Left colon (tissue), 2 donors: ENCODE results near the gene HOXB6. TPM values are rescaled to one million over a fixed set of nuclear protein-coding genes. Genes with fewer than 3 reads are reported as not detected.

Source experiments
- ATAC-seq: fragments of 200-7000 bp; cut with Tn5 transposase; one replicate; pipeline ENCODE4 v1.9.1; 2020; ENCODE audit warnings: mild to moderate bottlenecking, moderate library complexity
- DNase-seq, 2 donors: peaks; one replicate each; pipeline ENCODE4 v3.0.0-alpha.2; 2020
- intact Hi-C, 2 donors: fragments of 100-400 bp; cut with DNase I in 1 of 2; cut with micrococcal nuclease in 1 of 2; formaldehyde crosslinking; loops; one replicate each; pipeline versions ENCODE4 v1.11.2 to v1.14.0; 2022; cut with DNase I, micrococcal nuclease
- total RNA-seq, 2 donors: library from RNA; stranded (reverse); fragmentation: NEBNext Ultra II Directional; extraction: Animal tissue kit (Norgen Biotek cat#: 25700); gene quantifications; one replicate each; pipeline ENCODE4 v1.2.1, GENCODE V29; 2021
- donor health status: DM: no; HTN: no; CAD: no.
- donor health status: DM: yes; HTN: yes; CAD: no.

HOXB6 gene
- total RNA-seq, 2 donors from 2014 or later, result 39.3 to 43.3 TPM

GRCh38 chr17:48613862-48614694, 9.3 kb upstream of the HOXB6 start:
- DNase-seq (peak in 1 of 2 donors; percentile 48), ATAC-seq (no peak)
- intact Hi-C loops, result no loop called here

GRCh38 chr17:48612854-48613691, 8.3 kb upstream of the HOXB6 start:
- no peak for ATAC-seq
- peak in 1 of 2 donors; percentile 59 for DNase-seq
- intact Hi-C loops, result no loop called here

- ATAC-seq (no peak), DNase-seq (no peak)
- intact Hi-C loops, result no loop called here
Measured at GRCh38 chr17:48612456-48612853, 7.7 kb upstream of the HOXB6 start.

DNA sequence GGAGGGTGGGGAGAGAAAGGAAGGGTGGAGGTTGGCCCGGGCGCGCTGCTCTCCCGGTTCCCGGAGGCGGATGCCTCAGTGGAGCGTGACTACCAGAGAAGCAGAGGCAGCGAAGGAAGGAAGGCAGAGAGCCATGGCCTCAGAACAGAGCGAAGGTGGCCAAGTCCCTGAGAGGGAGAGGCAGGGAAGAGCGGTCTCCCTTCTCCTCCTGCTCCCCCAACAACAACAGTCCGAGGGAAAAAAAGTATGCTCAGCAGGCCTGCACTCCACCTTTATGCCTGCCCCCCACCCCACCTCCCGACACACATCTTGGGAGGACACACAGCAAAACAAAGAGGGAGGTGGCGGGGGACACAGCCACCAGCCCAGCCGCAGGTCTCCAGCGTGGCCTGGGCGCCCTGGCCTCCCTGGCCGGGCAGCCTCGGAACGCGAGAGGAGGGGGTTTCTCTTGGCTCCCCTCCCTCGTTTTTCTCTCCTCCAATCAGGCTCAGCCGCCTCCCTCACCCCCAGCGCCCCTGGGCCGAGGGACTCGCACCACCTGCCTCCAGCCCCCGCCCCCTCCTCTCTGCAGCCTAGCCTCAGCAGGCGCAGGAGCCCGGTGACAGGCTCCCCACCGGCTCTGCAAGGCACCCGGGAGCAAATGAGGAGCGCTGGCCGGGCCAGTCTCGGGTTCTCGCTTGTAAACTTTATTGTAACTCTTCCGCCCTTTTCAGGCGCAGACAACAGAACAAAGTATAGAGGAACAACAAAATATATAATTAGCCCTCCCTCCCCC, 7.1 kb upstream of the HOXB6 start:
- peak; percentile 32 for ATAC-seq
- intact Hi-C loops, result no loop called here
- DNase-seq, result peak in 1 of 2 donors; percentile 71

DNA sequence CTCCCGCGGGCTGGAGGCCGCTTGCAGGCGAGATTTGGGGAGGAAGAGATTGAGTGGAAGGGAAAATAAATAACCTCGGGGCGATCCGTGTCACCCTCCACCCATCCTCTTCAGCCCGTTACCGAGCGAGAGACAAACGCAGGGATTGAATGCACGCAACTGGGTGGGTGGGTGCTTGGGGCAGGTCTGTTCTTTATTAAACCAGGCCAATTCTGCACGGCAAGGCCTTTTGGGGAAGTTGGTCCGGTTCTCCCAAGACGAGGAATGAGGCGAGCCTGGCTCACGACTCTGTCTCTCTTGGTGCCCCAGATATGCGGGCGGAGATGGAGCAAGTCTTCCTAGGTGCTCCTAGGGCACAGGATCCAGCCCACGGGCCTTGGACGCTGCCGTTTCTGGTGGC, 6.4 kb upstream of the HOXB6 start:
- ATAC-seq, result peak; percentile 14
- intact Hi-C loops, result no loop called here
- DNase-seq, result peak in 1 of 2 donors; percentile 54

GRCh38 chr17:48610282-48611211, 5.8 kb upstream of the HOXB6 start, which contains the start of gene HOXB7:
HOXB7 (minus strand) TSS chr17:48611017; CDS start chr17:48610918, 99 bp downstream.
- DNase-seq (peak; percentile 80 to 90), ATAC-seq (peak; percentile 73)
- intact Hi-C loops, result no loop called here

GRCh38 chr17:48609759-48610281, 5.0 kb upstream of the HOXB6 start:
- intact Hi-C loops, result no loop called here
- DNase-seq (no peak), ATAC-seq (no peak)

DNA sequence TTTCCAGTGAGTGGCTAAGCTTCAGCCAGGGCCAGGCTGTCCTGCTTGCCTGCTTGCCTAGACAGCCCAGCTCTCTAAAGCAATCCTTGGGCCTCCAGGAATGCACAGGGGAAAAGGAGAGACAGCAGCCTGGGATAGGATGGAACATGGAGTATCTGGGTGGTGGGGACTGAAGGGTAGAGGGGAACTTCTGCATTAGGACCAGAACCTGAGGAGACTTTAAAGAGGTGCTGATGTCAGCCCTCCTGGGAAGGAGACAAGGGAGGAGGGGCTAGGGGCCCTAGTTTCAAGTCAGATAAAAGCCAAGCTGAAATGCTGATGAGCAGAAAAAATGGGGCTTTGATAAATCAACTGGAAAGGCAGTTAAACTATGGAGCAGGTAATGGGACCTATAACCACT, 4.2 kb upstream of the HOXB6 start:
- DNase-seq, result no peak

GRCh38 chr17:48608494-48608834, 3.7 kb upstream of the HOXB6 start:
- DNase-seq, result no peak
- intact Hi-C loops, result no loop called here
- ATAC-seq, result no peak

More for the DNA sequence above, 4.2 kb upstream of the HOXB6 start:
- intact Hi-C loops, result no loop called here
- no peak for ATAC-seq

DNA sequence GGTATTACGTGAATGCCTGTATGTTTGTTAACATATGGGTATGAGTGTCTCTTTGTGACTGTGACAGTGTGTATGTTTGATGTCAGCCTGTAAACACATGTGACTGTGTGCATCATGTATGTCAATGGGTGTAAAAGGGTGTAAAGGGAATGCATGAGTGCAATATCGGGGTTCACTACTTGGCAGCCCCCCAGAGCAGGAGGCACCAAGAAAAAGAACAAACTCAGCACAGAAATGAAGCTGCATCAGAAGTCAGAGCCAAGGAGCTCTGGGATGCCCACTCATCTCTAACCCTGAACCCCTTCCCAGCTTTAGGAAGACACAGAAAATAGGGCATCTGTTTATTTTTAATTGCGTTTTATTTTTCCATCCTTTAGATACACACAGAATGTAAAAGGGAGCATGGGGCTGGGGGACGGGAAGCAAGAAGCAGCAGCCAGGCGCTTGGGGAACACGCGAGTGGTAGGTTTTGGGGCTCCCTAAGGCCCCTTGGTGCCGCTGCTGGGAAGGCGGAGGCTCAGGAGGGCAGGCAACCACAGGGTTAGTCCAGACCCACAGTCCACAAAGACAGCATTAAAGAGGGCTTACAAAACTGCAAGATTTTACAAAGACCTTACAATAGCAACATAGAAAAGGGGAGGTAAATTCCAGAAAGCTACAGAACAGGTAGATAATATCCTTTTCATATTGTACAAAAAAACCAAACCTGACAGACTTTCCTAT, 2.3 kb upstream of the HOXB6 start:
- intact Hi-C loops, result no loop called here
- DNase-seq (no peak), ATAC-seq (no peak)

- intact Hi-C loops, result no loop called here
- ATAC-seq (no peak), DNase-seq (no peak)
Measured at GRCh38 chr17:48605991-48606891, 1.5 kb upstream of the HOXB6 start.

GRCh38 chr17:48605409-48605919, 678 bp upstream of the HOXB6 start:
- no peak for DNase-seq
- intact Hi-C loops, result no loop called here
- no peak for ATAC-seq

DNA sequence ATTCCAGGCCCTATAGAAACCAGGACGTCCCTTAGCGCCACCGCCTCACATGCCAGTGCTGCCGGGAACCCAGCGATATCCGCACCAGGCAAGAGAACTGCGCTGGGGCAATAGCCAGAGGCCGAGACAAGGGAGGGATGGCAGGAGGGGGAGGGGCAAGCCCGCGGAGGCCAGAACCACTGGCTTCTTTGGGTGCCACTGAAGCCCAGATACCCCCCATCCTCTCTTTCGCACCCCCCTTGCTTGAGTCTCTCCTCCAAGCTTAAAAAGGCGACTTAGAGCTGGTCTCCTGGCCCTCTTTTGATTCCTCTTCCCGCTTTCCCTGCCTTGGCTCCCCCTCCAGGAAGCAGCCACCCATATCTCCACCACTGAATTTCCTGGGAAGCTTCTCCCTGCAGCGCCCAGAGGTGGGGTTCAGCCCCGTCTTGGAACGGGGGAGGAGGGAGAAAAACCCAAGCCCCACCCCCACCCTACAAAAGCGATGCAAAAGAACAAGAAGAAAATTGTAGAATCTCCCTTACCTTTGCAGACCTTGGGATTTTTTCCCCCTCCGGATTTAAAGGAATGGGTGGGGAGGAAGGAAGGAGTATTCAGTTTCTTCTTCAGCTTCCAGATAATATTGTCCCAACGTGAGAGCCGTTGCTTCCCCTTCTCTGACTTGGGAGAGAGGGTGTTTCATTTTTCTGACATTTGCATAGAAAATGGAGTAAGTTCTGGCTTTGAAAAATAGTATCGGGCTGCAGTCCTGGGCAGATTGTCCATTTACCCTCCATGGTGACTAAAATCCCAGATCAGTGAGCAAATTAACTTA, 622 bp downstream of the HOXB6 start:
- ATAC-seq (peak; percentile 66), DNase-seq (peak in 1 of 2 donors; percentile 76)
- intact Hi-C loops, result no loop called here

GRCh38 chr17:48601539-48602425, 3.0 kb downstream of the HOXB6 start:
- ATAC-seq (peak; percentile 56), DNase-seq (peak; percentile 72 to 82)
- intact Hi-C loops, result no loop called here

GRCh38 chr17:48601207-48601538, 3.6 kb downstream of the HOXB6 start:
- DNase-seq, result no peak

More at GRCh38 chr17:48601207-48601538, 3.6 kb downstream of the HOXB6 start:
- intact Hi-C loops, result no loop called here
- ATAC-seq, result no peak
